ENCODE results near the gene NSL1.

NSL1 gene

GRCh38 chr1:212701910-212702309 lies 89.7 kb downstream of the NSL1 start:
- DNase-seq: no peak

DNA sequence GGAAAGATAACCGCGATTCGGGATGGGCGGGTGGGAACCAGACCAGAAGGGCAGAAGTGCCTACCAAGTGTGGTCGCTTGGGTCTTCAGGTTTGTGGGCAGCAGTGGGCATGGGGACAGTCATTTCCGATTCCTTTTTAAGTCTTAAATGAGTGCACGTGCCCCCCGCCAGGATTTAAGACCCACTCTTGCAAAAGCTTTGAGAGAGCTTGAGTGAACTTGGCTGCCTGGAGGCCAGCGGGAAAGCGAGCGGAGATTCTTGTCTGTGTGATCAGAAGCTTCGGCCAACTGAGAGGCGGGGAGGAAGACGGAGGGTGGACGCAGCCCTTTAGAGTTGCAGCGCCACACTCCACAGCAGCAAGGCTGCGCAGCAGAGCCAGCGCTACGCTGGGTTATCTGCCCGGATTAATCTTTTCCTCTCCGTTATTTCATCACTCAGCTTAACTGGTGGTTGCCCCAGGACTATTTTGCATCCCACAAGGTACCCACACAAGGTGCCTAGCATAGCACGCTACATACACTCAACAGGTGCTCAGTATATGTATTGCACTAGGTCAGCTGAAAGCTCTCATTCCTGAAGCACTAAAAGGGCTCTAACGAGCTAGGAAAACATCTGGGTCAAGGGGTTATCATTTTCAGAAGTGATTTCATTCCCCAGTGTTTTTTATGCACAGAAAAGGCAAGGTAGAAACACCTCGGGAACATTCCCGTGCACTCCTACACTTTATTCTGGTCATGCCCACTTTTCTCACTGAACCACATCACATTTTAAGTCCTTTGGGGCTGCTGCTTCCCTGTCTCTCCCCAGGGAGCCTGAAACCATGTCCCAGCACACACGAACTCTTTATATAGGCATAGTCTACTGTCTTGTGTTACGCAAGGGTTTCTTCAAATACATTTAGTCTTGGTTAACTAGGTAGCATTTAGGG lies 90.4 kb downstream of the NSL1 start:
- peak; percentile 56 for DNase-seq

DNA sequence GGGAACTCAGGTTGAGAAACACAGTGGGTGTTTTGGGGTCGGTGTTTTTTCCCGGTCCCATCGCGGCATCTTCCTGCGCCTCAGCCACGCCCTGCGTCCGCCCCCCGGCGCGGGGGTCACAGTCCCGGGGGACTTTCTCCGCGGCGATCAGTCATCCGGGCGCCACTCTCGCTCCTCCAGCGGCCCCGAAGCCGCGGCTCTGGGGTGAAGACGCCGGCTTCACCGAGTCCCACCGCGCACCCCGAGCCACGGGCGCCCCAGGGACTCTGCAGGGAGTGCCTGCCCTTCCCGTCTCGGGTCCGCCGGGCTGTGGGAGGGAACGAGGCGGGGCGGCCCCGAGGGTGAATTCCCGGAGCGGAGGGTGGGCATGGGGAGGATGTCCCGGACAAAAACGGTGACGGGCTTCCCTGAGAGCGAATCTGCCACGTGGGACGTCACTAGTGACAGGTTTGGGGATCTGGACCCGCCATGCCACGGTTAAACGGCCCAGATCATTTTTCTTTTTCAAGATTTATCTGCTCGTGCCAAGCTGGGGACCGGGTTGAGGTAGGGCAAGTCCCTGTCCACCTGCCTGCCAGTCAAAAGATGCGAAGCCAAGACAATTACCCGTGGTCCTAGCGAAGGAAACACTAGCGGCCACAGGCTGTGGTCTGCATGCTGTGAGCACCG lies 91.2 kb downstream of the NSL1 start:
- peak; percentile 58 for DNase-seq

- peak; percentile 64 for DNase-seq
Measured at GRCh38 chr1:212699625-212700222, 91.9 kb downstream of the NSL1 start, which contains the start of gene BATF3. TSS of gene BATF3 (minus strand) at chr1:212699840. CDS start at chr1:212699762, 78 bp downstream.

DNA sequence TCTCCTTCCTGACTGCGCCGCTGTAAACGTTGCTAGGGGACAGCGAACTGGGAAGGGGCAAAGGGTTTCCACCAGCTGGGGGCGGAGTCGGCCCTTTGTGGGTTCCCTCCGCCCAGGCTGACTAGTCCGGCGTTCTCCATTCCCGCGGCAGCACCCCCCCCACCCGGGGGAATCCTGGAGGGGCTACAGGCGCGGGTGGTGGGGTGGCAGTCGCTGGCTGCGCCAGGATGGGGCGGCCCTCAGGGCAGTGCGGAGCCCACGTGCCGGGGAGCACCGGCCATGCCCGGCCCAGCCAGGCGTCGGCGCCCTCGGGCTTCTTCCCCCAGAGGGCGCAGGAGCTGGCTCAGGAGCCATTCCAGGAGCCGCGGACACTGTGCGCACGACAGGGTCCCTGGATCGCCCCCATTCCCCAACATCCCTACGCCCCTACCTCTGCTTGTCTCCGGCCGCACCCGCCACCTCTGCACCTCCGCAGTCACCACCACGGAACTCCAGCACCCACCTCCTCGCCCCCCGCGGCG lies 92.4 kb downstream of the NSL1 start:
- peak; percentile 53 for DNase-seq

GRCh38 chr1:212698467-212699103 lies 93.0 kb downstream of the NSL1 start:
- no peak for DNase-seq

DNA sequence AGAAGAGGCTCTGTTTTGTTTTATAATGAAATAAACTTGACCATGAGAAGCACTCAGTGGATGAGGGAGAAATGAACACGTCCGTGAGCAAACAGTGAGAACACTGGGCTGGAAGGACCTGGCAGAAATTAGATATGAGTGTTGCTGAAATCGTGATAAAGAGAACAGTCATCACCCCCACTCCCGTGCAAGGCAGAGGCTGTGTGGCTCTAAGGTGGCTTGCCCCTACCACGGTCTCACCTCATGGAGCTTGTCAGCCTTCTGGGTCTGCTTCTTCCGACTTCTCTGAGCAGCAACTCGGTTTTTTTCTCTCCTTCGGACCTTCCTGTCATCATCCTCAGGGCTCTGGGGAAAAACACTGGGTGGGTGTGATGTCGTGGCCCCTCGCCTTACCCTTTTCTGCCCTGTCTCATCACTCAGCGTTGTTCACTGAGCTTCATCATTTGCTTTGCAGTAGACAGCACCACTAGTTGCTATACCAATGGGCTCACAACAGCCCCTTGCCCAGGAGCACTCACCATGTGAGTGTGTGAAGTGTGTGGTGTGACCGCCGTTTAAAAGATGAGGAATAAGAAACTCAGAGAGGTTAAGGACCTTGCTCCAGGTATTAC lies 94.8 kb downstream of the NSL1 start:
- DNase-seq: no peak

DNA sequence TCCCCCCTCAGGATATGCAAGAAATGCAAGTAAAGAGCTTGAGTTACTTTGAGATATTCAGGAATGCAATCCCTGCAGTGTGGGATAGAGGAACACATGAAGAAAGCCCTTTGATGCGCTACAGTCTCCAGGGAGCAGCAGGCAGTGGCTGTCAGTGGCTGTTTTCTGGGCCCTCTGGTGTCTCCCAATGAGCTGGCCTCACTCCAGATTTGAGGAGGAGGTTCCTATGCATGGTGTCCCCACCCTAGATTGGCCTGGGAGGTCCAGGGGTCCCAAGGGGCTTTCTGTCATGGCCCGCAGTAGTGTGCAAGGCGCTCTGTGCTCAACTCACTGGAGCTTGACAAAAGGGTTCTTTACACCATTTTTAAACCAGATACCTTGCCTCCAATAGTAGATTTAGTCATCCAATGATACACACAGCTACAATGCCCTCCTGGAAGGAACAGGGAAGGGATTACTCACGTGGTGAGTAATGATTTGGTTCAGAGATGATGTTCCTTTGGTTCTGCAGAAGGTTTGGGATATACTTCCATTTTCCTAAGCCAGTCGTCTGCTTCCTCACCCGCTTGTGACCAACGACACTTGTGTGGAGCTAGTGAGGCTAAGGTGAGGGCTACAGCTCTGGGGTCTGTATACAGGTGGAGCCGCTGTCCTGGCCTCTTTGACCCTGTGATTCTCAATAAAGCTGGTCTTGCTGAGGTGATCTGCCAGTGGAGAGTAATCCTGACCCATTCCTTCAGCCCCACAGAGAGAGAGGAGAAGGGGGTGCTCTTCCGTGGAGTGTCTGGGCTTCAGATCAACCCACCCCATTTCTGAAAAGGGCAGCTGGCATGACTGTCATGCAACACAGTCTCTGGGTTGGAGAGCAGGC lies 98.6 kb downstream of the NSL1 start:
- no peak for DNase-seq

- no peak for DNase-seq
Measured at GRCh38 chr1:212691561-212692071, 100.0 kb downstream of the NSL1 start.

DNA sequence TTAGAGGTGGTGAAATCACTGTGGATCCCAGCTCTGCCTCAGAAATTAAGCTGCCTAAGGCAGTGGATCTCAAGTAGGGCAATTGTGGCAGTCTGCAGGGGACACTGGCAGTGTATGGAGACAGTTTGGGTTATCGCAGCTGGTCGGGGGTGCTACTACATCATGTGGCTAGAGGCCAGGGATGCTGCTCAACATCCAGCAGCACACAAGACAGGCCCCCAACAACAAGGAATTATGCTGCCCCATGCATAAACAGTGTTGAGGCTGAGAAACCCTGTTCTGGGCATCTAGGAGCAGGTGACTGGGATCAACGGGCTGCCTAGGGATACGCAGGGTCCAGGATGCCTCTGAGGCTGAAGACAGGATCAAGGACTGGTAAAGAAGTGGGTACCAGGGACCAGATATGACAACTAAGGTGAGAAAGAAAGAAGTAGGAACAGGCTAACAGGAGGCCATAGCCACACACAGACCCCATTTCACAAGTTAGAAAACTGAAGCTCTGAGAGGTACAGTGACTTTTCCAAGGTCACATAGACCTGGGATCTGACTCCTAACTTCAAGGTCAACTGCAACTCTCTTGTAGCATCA lies 100.7 kb downstream of the NSL1 start:
- DNase-seq: no peak

- DNase-seq: no peak
Measured at GRCh38 chr1:212689758-212690529, 101.6 kb downstream of the NSL1 start.

GRCh38 chr1:212689196-212689725 lies 102.3 kb downstream of the NSL1 start:
- DNase-seq: no peak

- DNase-seq: no peak
Measured at GRCh38 chr1:212688341-212689047, 103.1 kb downstream of the NSL1 start.

DNA sequence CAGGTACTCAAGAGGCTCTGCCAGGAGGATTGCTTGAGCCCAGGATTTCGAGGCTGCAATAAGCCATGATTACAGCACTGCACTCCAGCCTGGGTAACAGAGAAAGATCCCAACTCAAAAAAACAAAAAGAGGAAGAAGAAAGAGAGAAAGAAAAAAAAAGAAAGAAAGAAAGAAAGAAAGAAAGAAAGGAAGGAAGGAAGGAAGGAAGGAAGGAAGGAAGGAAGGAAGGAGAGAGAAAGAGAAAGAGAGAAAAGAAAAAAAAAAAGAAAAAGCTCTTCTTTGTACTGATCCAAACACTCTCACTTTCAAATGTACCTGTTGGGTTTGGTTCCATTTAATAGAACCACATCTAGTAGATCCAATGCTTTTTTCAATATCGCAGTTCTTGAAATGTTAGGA lies 103.8 kb downstream of the NSL1 start:
- DNase-seq: no peak

- no peak for DNase-seq
Measured at GRCh38 chr1:212686591-212686990, 105.0 kb downstream of the NSL1 start.

- no peak for DNase-seq
Measured at GRCh38 chr1:212686069-212686468, 105.5 kb downstream of the NSL1 start.

GRCh38 chr1:212685429-212685828 lies 106.1 kb downstream of the NSL1 start:
- DNase-seq: no peak

DNA sequence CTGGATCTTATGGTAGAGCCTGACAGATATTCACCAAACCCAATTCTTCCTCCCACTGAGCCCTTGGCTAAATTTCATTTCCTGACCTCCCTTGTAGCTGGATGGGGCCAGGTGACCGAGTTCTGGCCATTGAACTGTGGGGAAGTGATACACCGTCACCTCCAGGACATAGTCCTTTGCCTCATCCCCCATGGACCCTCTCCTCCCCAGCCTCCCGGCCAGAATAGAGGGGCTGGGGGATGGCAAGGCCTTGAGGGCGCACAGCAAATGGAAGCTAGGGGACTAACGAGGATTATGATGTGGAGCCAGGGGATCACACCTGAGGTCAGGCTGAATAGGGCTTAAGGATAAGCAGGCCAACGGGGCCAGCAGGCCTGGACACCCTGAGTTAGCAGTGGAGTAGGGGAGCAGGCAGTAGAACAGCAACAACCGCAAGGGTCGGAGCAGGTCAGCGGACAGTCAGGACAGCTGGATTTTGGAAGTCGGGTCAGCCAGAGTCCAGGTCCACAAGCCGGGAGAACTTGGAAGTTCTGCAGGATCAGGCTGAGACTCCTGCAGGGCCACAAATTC lies 107.0 kb downstream of the NSL1 start:
- no peak for DNase-seq

- DNase-seq: no peak
Measured at GRCh38 chr1:212684076-212684475, 107.5 kb downstream of the NSL1 start.
